Measurements from ENCODE around the gene PASK. TPM values are rescaled to one million over a fixed set of nuclear protein-coding genes. Genes with fewer than 3 reads are reported as not detected.

Gene PASK
- total and polyA plus RNA-seq, 2 donors from 2014 or later, result 3.1 to 26.0 TPM

DNA sequence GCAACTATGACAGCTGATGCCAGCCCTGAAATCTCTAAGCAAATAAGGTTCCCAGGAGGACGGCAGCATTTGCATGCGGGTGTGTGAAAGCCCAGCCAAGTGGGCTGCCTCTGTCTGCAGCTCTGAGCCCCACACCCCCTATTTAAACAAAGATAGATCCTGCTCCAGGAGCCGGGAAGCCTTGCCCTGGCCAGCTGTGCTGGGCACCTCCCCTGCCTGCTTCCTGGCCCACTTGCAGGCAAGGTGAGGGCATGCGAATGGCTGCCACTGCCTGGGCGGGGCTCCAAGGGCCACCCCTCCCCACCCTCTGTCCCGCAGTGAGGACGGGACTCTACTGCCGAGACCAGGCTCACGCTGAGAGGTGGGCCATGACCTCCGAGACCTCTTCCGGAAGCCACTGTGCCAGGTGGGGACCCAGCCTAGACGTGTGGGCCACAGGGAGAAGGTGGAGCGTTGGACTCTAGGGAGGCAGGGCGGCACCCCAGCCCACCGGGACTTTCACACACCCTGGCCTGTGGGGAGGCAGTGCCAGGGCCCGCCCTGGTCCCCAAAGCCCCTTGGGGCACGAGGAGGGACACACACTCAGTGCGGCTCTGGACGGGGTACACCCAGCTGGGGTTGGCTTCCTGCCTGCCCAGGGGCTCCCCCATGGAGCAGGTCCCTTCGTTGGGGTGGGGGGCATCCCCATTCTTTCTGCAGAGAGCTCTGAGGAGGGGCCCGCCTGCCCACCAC is 39.3 kb upstream of the PASK start, which contains the start of gene ANO7:
TSS of gene ANO7 (plus strand) at position 317 of the 732 bp plus-strand sequence. CDS start 1,387 bp downstream, outside the sequence.
- TF ChIP-seq, protein P1, sequence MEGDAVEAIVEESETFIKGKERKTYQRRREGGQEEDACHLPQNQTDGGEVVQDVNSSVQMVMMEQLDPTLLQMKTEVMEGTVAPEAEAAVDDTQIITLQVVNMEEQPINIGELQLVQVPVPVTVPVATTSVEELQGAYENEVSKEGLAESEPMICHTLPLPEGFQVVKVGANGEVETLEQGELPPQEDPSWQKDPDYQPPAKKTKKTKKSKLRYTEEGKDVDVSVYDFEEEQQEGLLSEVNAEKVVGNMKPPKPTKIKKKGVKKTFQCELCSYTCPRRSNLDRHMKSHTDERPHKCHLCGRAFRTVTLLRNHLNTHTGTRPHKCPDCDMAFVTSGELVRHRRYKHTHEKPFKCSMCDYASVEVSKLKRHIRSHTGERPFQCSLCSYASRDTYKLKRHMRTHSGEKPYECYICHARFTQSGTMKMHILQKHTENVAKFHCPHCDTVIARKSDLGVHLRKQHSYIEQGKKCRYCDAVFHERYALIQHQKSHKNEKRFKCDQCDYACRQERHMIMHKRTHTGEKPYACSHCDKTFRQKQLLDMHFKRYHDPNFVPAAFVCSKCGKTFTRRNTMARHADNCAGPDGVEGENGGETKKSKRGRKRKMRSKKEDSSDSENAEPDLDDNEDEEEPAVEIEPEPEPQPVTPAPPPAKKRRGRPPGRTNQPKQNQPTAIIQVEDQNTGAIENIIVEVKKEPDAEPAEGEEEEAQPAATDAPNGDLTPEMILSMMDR (IDR thresholded peaks at IDR 0.05; ENCODE audit: borderline replicate concordance, extremely low read depth, insufficient read depth), result no peak
- intact Hi-C loops (cut with DNase I), result no loop called here
- H3K27ac ChIP-seq (ENCODE audit: low read depth in 2 of 2, low read length in 2 of 2), result no peak within 1 kb of the TSS
- FAIRE-seq (no peak), DNase-seq (peak in 2 of 5 donors; percentile 13 to 72)
- no peaks in the 10 kb centered on the region for H3K9me3 ChIP-seq (ENCODE audit: control insufficient read depth in 2 of 3, insufficient read depth in 1 of 3, low read length in 3 of 3)
- no peaks in the 10 kb centered on the region for H3K36me3 ChIP-seq (ENCODE audit: control insufficient read depth in 2 of 3, insufficient read depth in 3 of 3, low read length in 3 of 3)
- H3K27me3 ChIP-seq (ENCODE audit: control insufficient read depth, insufficient read depth, low read length), result no peaks in the 10 kb centered on the region
- no peak within 1 kb of the TSS for H3K4me3 ChIP-seq (ENCODE audit: low read length in 3 of 3)
- no peaks in the 10 kb centered on the region for H3K4me1 ChIP-seq (ENCODE audit: control insufficient read depth in 2 of 3, insufficient read depth in 2 of 3, low read depth in 1 of 3, low read length in 3 of 3)
- H3K9ac ChIP-seq (ENCODE audit: low read length in 3 of 3), result no peak within 1 kb of the TSS

- H3K4me1 ChIP-seq (ENCODE audit: control insufficient read depth in 2 of 3, insufficient read depth in 2 of 3, low read depth in 1 of 3, low read length in 3 of 3), result no peaks in the 10 kb centered on the region
- no peak for FAIRE-seq
- H3K9ac ChIP-seq (ENCODE audit: low read length in 3 of 3), result no peak overlapping the region
- intact Hi-C loops (cut with DNase I), result no loop called here
- H3K36me3 ChIP-seq (ENCODE audit: control insufficient read depth in 2 of 3, insufficient read depth in 3 of 3, low read length in 3 of 3), result peaks cover 0 to 2% (median under 1%) of the 10 kb centered on the region in 3 donors
- no peaks in the 10 kb centered on the region for H3K9me3 ChIP-seq (ENCODE audit: control insufficient read depth in 2 of 3, insufficient read depth in 1 of 3, low read length in 3 of 3)
- TF ChIP-seq, protein P1 (IDR thresholded peaks at IDR 0.05; ENCODE audit: borderline replicate concordance, extremely low read depth, insufficient read depth), result no peak
- H3K27ac ChIP-seq (ENCODE audit: low read depth in 2 of 2, low read length in 2 of 2), result no peak overlapping the region
- no peaks in the 10 kb centered on the region for H3K27me3 ChIP-seq (ENCODE audit: control insufficient read depth, insufficient read depth, low read length)
- H3K4me3 ChIP-seq (ENCODE audit: low read length in 3 of 3), result no peak overlapping the region
- DNase-seq, result no peak
These were observed 38.6 kb upstream of the PASK start for GRCh38 chr2:241187918-241188234.

- H3K9ac ChIP-seq (ENCODE audit: low read length in 3 of 3), result no peak overlapping the region
- intact Hi-C loops (cut with DNase I), result no loop called here
- DNase-seq (peak in 2 of 5 donors; percentile 35 to 63), FAIRE-seq (no peak)
- TF ChIP-seq, protein P1 (IDR thresholded peaks at IDR 0.05; ENCODE audit: borderline replicate concordance, extremely low read depth, insufficient read depth), result no peak
- no peaks in the 10 kb centered on the region for H3K4me1 ChIP-seq (ENCODE audit: control insufficient read depth in 2 of 3, insufficient read depth in 2 of 3, low read depth in 1 of 3, low read length in 3 of 3)
- peaks cover 0 to 5% (median 2%) of the 10 kb centered on the region in 3 donors for H3K36me3 ChIP-seq (ENCODE audit: control insufficient read depth in 2 of 3, insufficient read depth in 3 of 3, low read length in 3 of 3)
- H3K4me3 ChIP-seq (ENCODE audit: low read length in 3 of 3), result no peak overlapping the region
- no peak overlapping the region for H3K27ac ChIP-seq (ENCODE audit: low read depth in 2 of 2, low read length in 2 of 2)
- no peaks in the 10 kb centered on the region for H3K27me3 ChIP-seq (ENCODE audit: control insufficient read depth, insufficient read depth, low read length)
- H3K9me3 ChIP-seq (ENCODE audit: control insufficient read depth in 2 of 3, insufficient read depth in 1 of 3, low read length in 3 of 3), result no peaks in the 10 kb centered on the region
These were observed 38.0 kb upstream of the PASK start for GRCh38 chr2:241187101-241187917.

Data from kidney (tissue), 14 donors.